ENCODE results near the gene LLGL2.

Gene LLGL2

GRCh38 chr17:75558666-75559530 is 33.4 kb downstream of the LLGL2 start:
- Mint-ChIP-seq H3K9me3 (no peaks in the 10 kb centered on the region), H3K27me3 (no peaks in the 10 kb centered on the region), H3K36me3 (no peaks in the 10 kb centered on the region), H3K4me3 (no peak overlapping the region), H3K27ac (no peak overlapping the region), H3K4me1 (no peaks in the 10 kb centered on the region)

- H3K36me3 Mint-ChIP-seq = no peaks in the 10 kb centered on the region
- H3K27me3 Mint-ChIP-seq = no peaks in the 10 kb centered on the region
- H3K27ac Mint-ChIP-seq = no peak overlapping the region
- no peaks in the 10 kb centered on the region for H3K9me3 Mint-ChIP-seq
- H3K4me1 Mint-ChIP-seq = no peaks in the 10 kb centered on the region
- no peak overlapping the region for H3K4me3 Mint-ChIP-seq
Observed at GRCh38 chr17:75559958-75560533, 34.5 kb downstream of the LLGL2 start.

- Mint-ChIP-seq H3K4me3 (no peak overlapping the region), H3K4me1 (no peaks in the 10 kb centered on the region), H3K36me3 (peaks cover 2% of the 10 kb centered on the region), H3K27ac (no peak overlapping the region), H3K27me3 (no peaks in the 10 kb centered on the region), H3K9me3 (no peaks in the 10 kb centered on the region)
Observed at GRCh38 chr17:75561927-75562603, 36.6 kb downstream of the LLGL2 start.

GRCh38 chr17:75563063-75563758 is 37.7 kb downstream of the LLGL2 start:
- no peaks in the 10 kb centered on the region for H3K9me3 Mint-ChIP-seq
- H3K4me3 Mint-ChIP-seq = no peak overlapping the region
- no peaks in the 10 kb centered on the region for H3K27me3 Mint-ChIP-seq
- no peak overlapping the region for H3K27ac Mint-ChIP-seq
- H3K36me3 Mint-ChIP-seq = peaks cover 2% of the 10 kb centered on the region
- no peaks in the 10 kb centered on the region for H3K4me1 Mint-ChIP-seq

GRCh38 chr17:75564195-75564594 is 38.7 kb downstream of the LLGL2 start:
- Mint-ChIP-seq H3K27ac (no peak overlapping the region), H3K4me3 (no peak overlapping the region), H3K4me1 (no peaks in the 10 kb centered on the region), H3K27me3 (no peaks in the 10 kb centered on the region), H3K9me3 (no peaks in the 10 kb centered on the region), H3K36me3 (peaks cover 2% of the 10 kb centered on the region)

- H3K27me3 Mint-ChIP-seq = no peaks in the 10 kb centered on the region
- H3K4me1 Mint-ChIP-seq = no peaks in the 10 kb centered on the region
- H3K9me3 Mint-ChIP-seq = no peaks in the 10 kb centered on the region
- H3K27ac Mint-ChIP-seq = no peak overlapping the region
- H3K4me3 Mint-ChIP-seq = no peak overlapping the region
- peaks cover 2% of the 10 kb centered on the region for H3K36me3 Mint-ChIP-seq
Observed at GRCh38 chr17:75565066-75565465, 39.6 kb downstream of the LLGL2 start.

GRCh38 chr17:75565618-75566017 is 40.1 kb downstream of the LLGL2 start:
- Mint-ChIP-seq H3K27me3 (no peaks in the 10 kb centered on the region), H3K9me3 (no peaks in the 10 kb centered on the region), H3K27ac (no peak overlapping the region), H3K36me3 (peaks cover 2% of the 10 kb centered on the region), H3K4me1 (no peaks in the 10 kb centered on the region), H3K4me3 (no peak overlapping the region)

- Mint-ChIP-seq H3K4me3 (no peak overlapping the region), H3K27ac (no peak overlapping the region), H3K27me3 (no peaks in the 10 kb centered on the region), H3K9me3 (no peaks in the 10 kb centered on the region), H3K36me3 (peaks cover 2% of the 10 kb centered on the region), H3K4me1 (no peaks in the 10 kb centered on the region)
Observed at GRCh38 chr17:75566416-75566815, 40.9 kb downstream of the LLGL2 start.

- no peaks in the 10 kb centered on the region for H3K4me1 Mint-ChIP-seq
- H3K4me3 Mint-ChIP-seq = no peak overlapping the region
- no peak overlapping the region for H3K27ac Mint-ChIP-seq
- H3K36me3 Mint-ChIP-seq = peaks cover 2% of the 10 kb centered on the region
- H3K9me3 Mint-ChIP-seq = no peaks in the 10 kb centered on the region
- H3K27me3 Mint-ChIP-seq = no peaks in the 10 kb centered on the region
Observed at GRCh38 chr17:75566834-75567233, 41.3 kb downstream of the LLGL2 start.

- no peaks in the 10 kb centered on the region for H3K4me1 Mint-ChIP-seq
- H3K36me3 Mint-ChIP-seq = peaks cover 2% of the 10 kb centered on the region
- H3K9me3 Mint-ChIP-seq = no peaks in the 10 kb centered on the region
- no peaks in the 10 kb centered on the region for H3K27me3 Mint-ChIP-seq
- H3K27ac Mint-ChIP-seq = no peak overlapping the region
- no peak overlapping the region for H3K4me3 Mint-ChIP-seq
Observed at GRCh38 chr17:75568412-75569255, 43.1 kb downstream of the LLGL2 start.

GRCh38 chr17:75570034-75570676 is 44.7 kb downstream of the LLGL2 start:
- H3K4me3 Mint-ChIP-seq = no peak overlapping the region
- H3K9me3 Mint-ChIP-seq = no peaks in the 10 kb centered on the region
- no peak overlapping the region for H3K27ac Mint-ChIP-seq
- no peaks in the 10 kb centered on the region for H3K27me3 Mint-ChIP-seq
- H3K36me3 Mint-ChIP-seq = peaks cover 2% of the 10 kb centered on the region
- H3K4me1 Mint-ChIP-seq = no peaks in the 10 kb centered on the region

- H3K4me1 Mint-ChIP-seq = no peaks in the 10 kb centered on the region
- H3K27ac Mint-ChIP-seq = no peak overlapping the region
- H3K36me3 Mint-ChIP-seq = peaks cover under 1% of the 10 kb centered on the region
- H3K27me3 Mint-ChIP-seq = no peaks in the 10 kb centered on the region
- no peaks in the 10 kb centered on the region for H3K9me3 Mint-ChIP-seq
- H3K4me3 Mint-ChIP-seq = no peak overlapping the region
Observed at GRCh38 chr17:75570772-75571171, 45.3 kb downstream of the LLGL2 start.

GRCh38 chr17:75571197-75571884 is 45.8 kb downstream of the LLGL2 start:
- Mint-ChIP-seq H3K9me3 (no peaks in the 10 kb centered on the region), H3K4me3 (no peak overlapping the region), H3K27ac (no peak overlapping the region), H3K4me1 (no peaks in the 10 kb centered on the region), H3K36me3 (no peaks in the 10 kb centered on the region), H3K27me3 (no peaks in the 10 kb centered on the region)

- Mint-ChIP-seq H3K27ac (no peak overlapping the region), H3K9me3 (no peaks in the 10 kb centered on the region), H3K36me3 (no peaks in the 10 kb centered on the region), H3K27me3 (no peaks in the 10 kb centered on the region), H3K4me1 (no peaks in the 10 kb centered on the region), H3K4me3 (no peak overlapping the region)
Observed at GRCh38 chr17:75571885-75572215, 46.4 kb downstream of the LLGL2 start.

Data from activated naive CD4-positive, alpha-beta T cell treated with anti-CD3 and anti-CD28 coated beads, Interleukin-2, amount 50 U/mL, for 24 hours (primary cell).